ENCODE data around the gene CAPN1.

Gene CAPN1

GRCh38 chr11:65156926-65157325 lies 24.8 kb upstream of the CAPN1 start:
- H3K27me3 ChIP-seq = no peaks in the 10 kb centered on the region
- no peak for TF ChIP-seq CTCF (IDR thresholded peaks at IDR 0.05; ENCODE audit: low read depth, low read length)
- H3K9me3 ChIP-seq = no peaks in the 10 kb centered on the region
- no peak for DNase-seq
- no peak overlapping the region for H3K4me3 ChIP-seq (ENCODE audit: low read depth, low read length)
- H3K4me1 ChIP-seq = no peaks in the 10 kb centered on the region
- H3K36me3 ChIP-seq = no peaks in the 10 kb centered on the region

GRCh38 chr11:65157336-65157735 lies 24.4 kb upstream of the CAPN1 start:
- Histone ChIP-seq H3K4me1 (no peaks in the 10 kb centered on the region), H3K27me3 (no peaks in the 10 kb centered on the region), H3K9me3 (no peaks in the 10 kb centered on the region), H3K36me3 (no peaks in the 10 kb centered on the region), H3K4me3 (ENCODE audit: low read depth, low read length) (no peak overlapping the region)
- no peak for DNase-seq
- TF ChIP-seq CTCF (IDR thresholded peaks at IDR 0.05; ENCODE audit: low read depth, low read length) = no peak

GRCh38 chr11:65159012-65159411 lies 22.7 kb upstream of the CAPN1 start:
- no peak for TF ChIP-seq CTCF (IDR thresholded peaks at IDR 0.05; ENCODE audit: low read depth, low read length)

GRCh38 chr11:65160643-65161042 lies 21.1 kb upstream of the CAPN1 start:
- no peaks in the 10 kb centered on the region for H3K27me3 ChIP-seq

More at GRCh38 chr11:65159012-65159411, 22.7 kb upstream of the CAPN1 start:
- Histone ChIP-seq H3K9me3 (no peaks in the 10 kb centered on the region), H3K27me3 (no peaks in the 10 kb centered on the region), H3K36me3 (no peaks in the 10 kb centered on the region), H3K4me1 (no peaks in the 10 kb centered on the region), H3K4me3 (ENCODE audit: low read depth, low read length) (no peak overlapping the region)
- DNase-seq = no peak

GRCh38 chr11:65163684-65164083 lies 18.0 kb upstream of the CAPN1 start:
- Histone ChIP-seq H3K36me3 (no peaks in the 10 kb centered on the region), H3K4me3 (ENCODE audit: low read depth, low read length) (no peak overlapping the region), H3K27me3 (no peaks in the 10 kb centered on the region), H3K4me1 (no peaks in the 10 kb centered on the region), H3K9me3 (no peaks in the 10 kb centered on the region)
- no peak for TF ChIP-seq CTCF (IDR thresholded peaks at IDR 0.05; ENCODE audit: low read depth, low read length)
- no peak for DNase-seq

More at GRCh38 chr11:65160643-65161042, 21.1 kb upstream of the CAPN1 start:
- TF ChIP-seq CTCF (IDR thresholded peaks at IDR 0.05; ENCODE audit: low read depth, low read length) = no peak
- DNase-seq = no peak
- Histone ChIP-seq H3K4me3 (ENCODE audit: low read depth, low read length) (no peak overlapping the region), H3K36me3 (no peaks in the 10 kb centered on the region), H3K4me1 (no peaks in the 10 kb centered on the region), H3K9me3 (no peaks in the 10 kb centered on the region)

- no peak for DNase-seq
- Histone ChIP-seq H3K4me3 (ENCODE audit: low read depth, low read length) (no peak overlapping the region), H3K9me3 (no peaks in the 10 kb centered on the region), H3K27me3 (no peaks in the 10 kb centered on the region), H3K4me1 (no peaks in the 10 kb centered on the region), H3K36me3 (no peaks in the 10 kb centered on the region)
- TF ChIP-seq CTCF (IDR thresholded peaks at IDR 0.05; ENCODE audit: low read depth, low read length) = no peak
These were observed 16.1 kb upstream of the CAPN1 start for GRCh38 chr11:65165410-65166317.
